GM23248 (cell line): Measurements from ENCODE around the gene DDX17. TPM values are rescaled to one million over a fixed set of nuclear protein-coding genes. Genes with fewer than 3 reads are reported as not detected.

Source experiments
- DNase-seq: peaks from one replicate; pipeline ENCODE4 v3.0.0-alpha.2; 2015
- H2AFZ ChIP-seq: fragments of 200-600 bp; sonication (generic); 2 replicates; pipeline ENCODE4 v1.6.1; 2016; ENCODE audit warnings: antibody characterized with exemption
- H3F3A ChIP-seq: fragments of 200-600 bp; sonication (generic); 2 replicates; pipeline ENCODE4 v1.6.1; 2016; ENCODE audit warnings: mild to moderate bottlenecking, antibody characterized with exemption, mixed run types; ENCODE audit not compliant: insufficient read depth
- H3K27ac ChIP-seq: fragments of 200-600 bp; sonication (generic); 2 replicates; pipeline ENCODE4 v1.5.1; 2016; ENCODE audit warnings: mild to moderate bottlenecking
- H3K27me3 ChIP-seq: fragments of 200-600 bp; sonication (generic); replicated peaks from 2 replicates; pipeline ENCODE4 v1.6.1; 2016; ENCODE audit warnings: mild to moderate bottlenecking; ENCODE audit not compliant: insufficient read depth
- H3K36me3 ChIP-seq: fragments of 200-600 bp; sonication (generic); 2 replicates; pipeline ENCODE4 v1.6.1; 2016; ENCODE audit warnings: low read depth, mild to moderate bottlenecking
- H3K4me1 ChIP-seq: fragments of 200-600 bp; sonication (generic); 2 replicates; pipeline ENCODE4 v1.6.1; 2016; ENCODE audit warnings: mild to moderate bottlenecking; ENCODE audit not compliant: insufficient read depth
- H3K4me2 ChIP-seq: fragments of 200-600 bp; sonication (generic); one replicate; pipeline ENCODE4 v1.6.1; 2016; ENCODE audit warnings: mild to moderate bottlenecking; ENCODE audit not compliant: unreplicated experiment
- H3K4me3 ChIP-seq: fragments of 200-600 bp; sonication (generic); 2 replicates; pipeline ENCODE4 v1.5.1; 2016; ENCODE audit warnings: mild to moderate bottlenecking
- H3K79me2 ChIP-seq: fragments of 200-600 bp; sonication (generic); 2 replicates; pipeline ENCODE4 v1.6.1; 2016; ENCODE audit warnings: mild to moderate bottlenecking; ENCODE audit not compliant: insufficient read depth
- H3K9ac ChIP-seq: fragments of 200-600 bp; sonication (generic); 2 replicates; pipeline ENCODE4 v1.6.1; 2016; ENCODE audit warnings: mild to moderate bottlenecking
- H3K9me2 ChIP-seq: fragments of 200-600 bp; sonication (generic); 2 replicates; pipeline ENCODE4 v1.6.1; 2016; ENCODE audit warnings: mixed run types, mild to moderate bottlenecking, moderate library complexity; ENCODE audit not compliant: insufficient read depth
- H3K9me3 ChIP-seq: fragments of 200-600 bp; sonication (generic); one replicate; pipeline ENCODE4 v1.6.1; 2017; ENCODE audit warnings: low read depth
- H4K20me1 ChIP-seq: fragments of 200-600 bp; sonication (generic); 2 replicates; pipeline ENCODE4 v1.6.0; 2016; ENCODE audit not compliant: insufficient read depth
- EZH2 ChIP-seq: fragments of 200-600 bp; sonication (generic); IDR thresholded peaks from 2 replicates; pipeline ENCODE4 v1.6.1; 2018; ENCODE audit warnings: antibody characterized with exemption, mild to moderate bottlenecking; ENCODE audit not compliant: insufficient read depth, poor library complexity, severe bottlenecking
- EZH2phosphoT487 ChIP-seq: fragments of 200-600 bp; sonication (generic); IDR thresholded peaks from 2 replicates; pipeline ENCODE4 v1.6.1; 2018; ENCODE audit warnings: antibody characterized with exemption, moderate library complexity, mild to moderate bottlenecking, low read depth; ENCODE audit not compliant: insufficient read depth
- WGBS, 2 experiments: methylation state at CpG; one replicate each; pipeline ENCODE4 v1.1.6; 2015 to 2017; ENCODE audit warnings: low lambda C conversion rate in 2 of 2, low coverage in 1 of 2; ENCODE audit errors: missing lambda C conversion rate in 2 of 2; 5-methylcytosine and 5-hydroxymethylcytosine counted together
- in situ Hi-C: fragments of 300-500 bp; cut with MboI; formaldehyde crosslinking; loops from 2 replicates; pipeline ENCODE4 v1.15.0; 2020
- polyA plus RNA-seq: library from polyadenylated mRNA; unstranded; fragments of >200 nt; fragmentation: Nextera tagmentation; extraction: Ambion mirVana; gene quantifications from 2 replicates; pipeline ENCODE4 v1.2.1, GENCODE V29; 2016
- total RNA-seq: library from RNA; depleted of rRNA; stranded (reverse); fragments of >200 nt; shearing (Covaris generic); gene quantifications from 2 replicates; pipeline ENCODE4 v1.2.3, GENCODE V29; 2014; rRNA removed

DDX17 gene
- total and polyA plus RNA-seq, 2 experiments from 2014 or later, result 30.1 to 312 TPM

DNA sequence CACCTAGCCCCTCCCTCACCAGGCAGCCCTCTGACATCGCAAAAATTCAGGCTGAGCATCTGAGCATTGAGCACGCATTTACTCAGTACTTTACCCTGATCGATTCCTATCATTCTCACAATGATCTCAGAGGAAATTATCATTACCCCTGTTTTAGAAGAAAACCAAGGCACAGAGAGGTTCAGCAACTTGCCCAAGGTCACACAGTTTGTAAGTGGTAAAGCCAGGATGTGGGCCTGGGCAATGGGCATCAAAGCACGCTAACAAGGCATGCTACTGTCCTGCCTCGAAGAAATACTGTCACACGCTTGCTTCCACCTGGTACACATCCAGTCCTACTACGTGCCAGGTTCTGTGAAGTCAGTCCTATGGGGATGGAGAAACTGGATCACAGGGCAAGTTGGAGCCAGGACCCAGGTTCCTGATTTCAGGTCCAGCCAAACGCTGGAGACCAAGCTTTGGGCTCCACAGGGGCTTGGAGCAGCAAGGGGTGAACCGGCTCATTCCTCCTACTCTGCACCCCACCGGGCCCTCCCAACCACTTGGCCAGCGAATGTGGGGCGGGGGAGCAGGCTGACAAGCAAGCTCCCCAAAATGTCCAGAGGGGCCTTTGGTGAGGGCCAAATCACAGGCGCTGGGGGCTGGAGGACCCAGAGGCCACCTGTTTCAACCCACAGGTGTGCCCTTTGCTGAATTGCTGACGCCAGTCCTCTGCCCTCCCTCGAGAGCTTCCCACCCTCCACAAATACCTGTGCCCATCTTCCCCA lies 69.3 kb downstream of the DDX17 start:
- in situ Hi-C loops, result no loop called here
- WGBS, 2 experiments, result 79 to 82% methylated on average over 15 of the region's 15 CpGs

GRCh38 chr22:38435965-38436364 lies 70.1 kb downstream of the DDX17 start:
- H3K9ac ChIP-seq, result no peak overlapping the region
- no peak overlapping the region for H3K27ac ChIP-seq
- in situ Hi-C loops, result no loop called here
- H3F3A ChIP-seq, result no peaks in the 10 kb centered on the region
- no peaks in the 10 kb centered on the region for H3K36me3 ChIP-seq
- no peaks in the 10 kb centered on the region for H3K4me1 ChIP-seq
- no peak overlapping the region for H3K4me2 ChIP-seq
- no peaks in the 10 kb centered on the region for H3K9me2 ChIP-seq
- no peaks in the 10 kb centered on the region for H3K9me3 ChIP-seq
- TF ChIP-seq EZH2 (no peak), EZH2phosphoT487 (no peak)
- no peak for DNase-seq
- H3K79me2 ChIP-seq, result no peaks in the 10 kb centered on the region
- no peak overlapping the region for H3K4me3 ChIP-seq
- no peaks in the 10 kb centered on the region for H4K20me1 ChIP-seq
- WGBS, 2 experiments, result 36 to 42% methylated on average over 4 of the region's 4 CpGs
- no peaks in the 10 kb centered on the region; the same call in 1 of the 2 replicates for H3K27me3 ChIP-seq
- H2AFZ ChIP-seq, result no peak overlapping the region

More for the DNA sequence above, 69.3 kb downstream of the DDX17 start:
- H3K27me3 ChIP-seq, result no peaks in the 10 kb centered on the region; the same call in 1 of the 2 replicates
- H3K9ac ChIP-seq, result no peak overlapping the region
- no peak overlapping the region for H3K4me2 ChIP-seq
- no peaks in the 10 kb centered on the region for H3K4me1 ChIP-seq
- H2AFZ ChIP-seq, result no peak overlapping the region
- no peak overlapping the region for H3K27ac ChIP-seq
- TF ChIP-seq EZH2phosphoT487 (no peak), EZH2 (no peak)
- DNase-seq, result no peak
- no peaks in the 10 kb centered on the region for H3K79me2 ChIP-seq
- no peak overlapping the region for H3K4me3 ChIP-seq
- H3K9me2 ChIP-seq, result no peaks in the 10 kb centered on the region
- no peaks in the 10 kb centered on the region for H3F3A ChIP-seq
- no peaks in the 10 kb centered on the region for H4K20me1 ChIP-seq
- no peaks in the 10 kb centered on the region for H3K36me3 ChIP-seq
- no peaks in the 10 kb centered on the region for H3K9me3 ChIP-seq

GRCh38 chr22:38435010-38435409 lies 71.1 kb downstream of the DDX17 start:
- Histone ChIP-seq H3K9me3 (no peaks in the 10 kb centered on the region), H3F3A (no peaks in the 10 kb centered on the region), H4K20me1 (no peaks in the 10 kb centered on the region), H3K9me2 (no peaks in the 10 kb centered on the region), H2AFZ (no peak overlapping the region), H3K27me3 (no peaks in the 10 kb centered on the region; the same call in 1 of the 2 replicates), H3K4me3 (no peak overlapping the region), H3K9ac (no peak overlapping the region), H3K79me2 (no peaks in the 10 kb centered on the region), H3K36me3 (no peaks in the 10 kb centered on the region), H3K4me2 (no peak overlapping the region), H3K27ac (no peak overlapping the region), H3K4me1 (no peaks in the 10 kb centered on the region)
- WGBS, 2 experiments, result 66 to 76% methylated on average over 4 of the region's 4 CpGs
- no peak for DNase-seq
- TF ChIP-seq EZH2phosphoT487 (no peak), EZH2 (no peak)
- in situ Hi-C loops, result no loop called here

DNA sequence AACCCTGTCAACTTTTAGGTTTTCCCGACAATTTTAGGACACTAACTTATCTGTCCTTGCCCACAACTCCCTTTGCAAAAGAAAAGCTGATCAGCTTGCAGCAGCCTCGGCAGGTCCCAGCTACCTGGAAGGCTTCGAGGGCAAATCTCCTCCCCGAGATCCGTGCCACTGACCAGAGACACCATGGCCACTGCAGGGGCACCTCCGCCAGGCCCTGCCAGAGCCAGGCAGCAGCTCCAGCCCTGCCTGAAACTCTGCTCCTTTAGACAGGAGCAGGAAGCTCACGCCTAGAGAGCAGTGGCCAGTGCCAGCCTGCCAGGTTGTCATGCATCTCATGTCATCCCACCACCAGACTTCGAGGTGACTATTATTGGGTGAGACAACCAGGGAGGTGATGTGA lies 72.2 kb downstream of the DDX17 start:
- Histone ChIP-seq H4K20me1 (no peaks in the 10 kb centered on the region), H3K9me2 (no peaks in the 10 kb centered on the region), H3K79me2 (no peaks in the 10 kb centered on the region), H3K4me2 (no peak overlapping the region), H3K4me3 (no peak overlapping the region), H3K9ac (no peak overlapping the region), H3K36me3 (no peaks in the 10 kb centered on the region), H3K27me3 (no peaks in the 10 kb centered on the region; the same call in 1 of the 2 replicates), H3K9me3 (no peaks in the 10 kb centered on the region), H3K27ac (no peak overlapping the region), H3K4me1 (no peaks in the 10 kb centered on the region), H3F3A (no peaks in the 10 kb centered on the region), H2AFZ (no peak overlapping the region)
- DNase-seq, result no peak
- TF ChIP-seq EZH2phosphoT487 (no peak), EZH2 (no peak)
- WGBS, 2 experiments, result 63 to 65% methylated on average over 8 of the region's 8 CpGs
- in situ Hi-C loops, result no loop called here

Other genes with a start within 250 kb of the DDX17 start
- 73.2 and 91.0 TPM in 2 replicates for gene TMEM184B, start 233.3 kb downstream of the DDX17 start, total RNA-seq
- 82.7 and 83.7 TPM in 2 replicates for gene TMEM184B, start 233.3 kb downstream of the DDX17 start, polyA plus RNA-seq
- 117 and 130 TPM in 2 replicates for gene CSNK1E, start 188.9 kb downstream of the DDX17 start, total RNA-seq
- gene CSNK1E, start 188.9 kb downstream of the DDX17 start, polyA plus RNA-seq, result 46.9 and 48.1 TPM in 2 replicates
- gene KCNJ4, start 51.1 kb downstream of the DDX17 start, total RNA-seq, result not detected in 2 replicates
- not detected in 2 replicates for gene KCNJ4, start 51.1 kb downstream of the DDX17 start, polyA plus RNA-seq
- 191 and 197 TPM in 2 replicates for gene KDELR3, start 38.2 kb downstream of the DDX17 start, total RNA-seq
- 326 and 335 TPM in 2 replicates for gene KDELR3, start 38.2 kb downstream of the DDX17 start, polyA plus RNA-seq
- gene DMC1, start 63.9 kb upstream of the DDX17 start, total RNA-seq, result 3.7 and 11.8 TPM in 2 replicates
- gene DMC1, start 63.9 kb upstream of the DDX17 start, polyA plus RNA-seq, result 1.4 and 2.7 TPM in 2 replicates
- 0.13 and 2.1 TPM in 2 replicates for gene FAM227A, start 150.1 kb upstream of the DDX17 start, total RNA-seq
- gene FAM227A, start 150.1 kb upstream of the DDX17 start, polyA plus RNA-seq, result 0.65 and 0.93 TPM in 2 replicates
- gene CBY1, start 150.3 kb upstream of the DDX17 start, total RNA-seq, result 16.2 and 24.5 TPM in 2 replicates
- 57.5 and 59.4 TPM in 2 replicates for gene CBY1, start 150.3 kb upstream of the DDX17 start, polyA plus RNA-seq
- gene TOMM22, start 175.6 kb upstream of the DDX17 start, total RNA-seq, result 48.9 and 53.9 TPM in 2 replicates
- 92.0 and 97.8 TPM in 2 replicates for gene TOMM22, start 175.6 kb upstream of the DDX17 start, polyA plus RNA-seq
- gene JOSD1, start 194.6 kb upstream of the DDX17 start, total RNA-seq, result 47.0 and 51.2 TPM in 2 replicates
- 5.5 and 6.6 TPM in 2 replicates for gene JOSD1, start 194.6 kb upstream of the DDX17 start, polyA plus RNA-seq
- 20.1 and 26.9 TPM in 2 replicates for gene GTPBP1, start 199.6 kb upstream of the DDX17 start, total RNA-seq
- gene GTPBP1, start 199.6 kb upstream of the DDX17 start, polyA plus RNA-seq, result 9.7 and 10.0 TPM in 2 replicates
- 142 and 146 TPM in 2 replicates for gene SUN2, start 249.7 kb upstream of the DDX17 start, total RNA-seq
- 47.9 and 51.2 TPM in 2 replicates for gene SUN2, start 249.7 kb upstream of the DDX17 start, polyA plus RNA-seq